HuH-7 (cell line): Measurements from ENCODE around the gene CEP250.
"Not testable (repeated sequence)": the region's sequence is repeated elsewhere in the genome, so short reads cannot be mapped to it uniquely, and the experiment has no call there.

Experiments used
- DNase-seq: peaks from one replicate; pipeline ENCODE4 v3.0.0; 2011; ENCODE audit warnings: low spot score

Gene CEP250

GRCh38 chr20:35454881-35455609, at the start of gene CEP250:
Gene CEP250 (plus strand): TSS chr20:35455598. CDS start chr20:35462368, 6,770 bp downstream.
- peak; percentile 96 for DNase-seq

GRCh38 chr20:35405775-35406174, 49.6 kb upstream of the CEP250 start:
- no peak for DNase-seq

- DNase-seq = no peak
Measured at GRCh38 chr20:35408270-35408669, 47.1 kb upstream of the CEP250 start.

GRCh38 chr20:35409542-35409941, 45.9 kb upstream of the CEP250 start:
- DNase-seq = no peak

GRCh38 chr20:35410613-35411012, 44.8 kb upstream of the CEP250 start:
- no peak for DNase-seq

- no peak for DNase-seq
Measured at GRCh38 chr20:35421322-35421721, 34.1 kb upstream of the CEP250 start.

GRCh38 chr20:35431621-35432429, 23.6 kb upstream of the CEP250 start:
- no peak for DNase-seq

GRCh38 chr20:35432430-35432735, 23.0 kb upstream of the CEP250 start:
- DNase-seq = no peak

- DNase-seq = no peak
Measured at GRCh38 chr20:35433337-35433736, 22.1 kb upstream of the CEP250 start.

GRCh38 chr20:35434085-35435005, 21.1 kb upstream of the CEP250 start:
- DNase-seq = no peak

- DNase-seq = no peak
Measured at GRCh38 chr20:35436177-35436573, 19.2 kb upstream of the CEP250 start.

- no peak for DNase-seq
Measured at GRCh38 chr20:35437599-35437998, 17.8 kb upstream of the CEP250 start.

- no peak for DNase-seq
Measured at GRCh38 chr20:35443003-35443402, 12.4 kb upstream of the CEP250 start.

GRCh38 chr20:35444226-35444625, 11.2 kb upstream of the CEP250 start:
- DNase-seq = no peak

- no peak for DNase-seq
Measured at GRCh38 chr20:35446356-35447078, 8.9 kb upstream of the CEP250 start.

- peak; percentile 89 for DNase-seq
Measured at GRCh38 chr20:35447082-35447789, 8.2 kb upstream of the CEP250 start.

- no peak for DNase-seq
Measured at GRCh38 chr20:35448788-35449373, 6.5 kb upstream of the CEP250 start.

GRCh38 chr20:35449855-35450254, 5.5 kb upstream of the CEP250 start:
- not testable (repeated sequence) for DNase-seq

GRCh38 chr20:35451295-35451694, 4.1 kb upstream of the CEP250 start:
- no peak for DNase-seq

GRCh38 chr20:35453647-35454046, 1.8 kb upstream of the CEP250 start:
- DNase-seq = no peak

- DNase-seq = not testable (repeated sequence)
Measured at GRCh38 chr20:35456700-35457099, 1.3 kb downstream of the CEP250 start.
